Progenitor cell of endocrine pancreas (in vitro differentiated cells): Measurements from ENCODE around the gene NXF2. TPM values are rescaled to one million over a fixed set of nuclear protein-coding genes. Genes with fewer than 3 reads are reported as not detected.
A peak's percentile ranks its signal among the peaks of the same experiment; 100 is the strongest.

ENCODE experiments used
- DNase-seq: peaks from one replicate; pipeline ENCODE4 v3.0.0; 2021; ENCODE audit warnings: low spot score; ENCODE audit not compliant: unreplicated experiment
- H3K27ac Mint-ChIP-seq: 2 replicates; pipeline ENCODE4 v1.8.0; 2021; ENCODE audit warnings: mild to moderate bottlenecking, moderate library complexity, mixed read lengths
- H3K27me3 Mint-ChIP-seq: 2 replicates; pipeline ENCODE4 v1.8.0; 2021; ENCODE audit warnings: mixed read lengths
- H3K36me3 Mint-ChIP-seq: 2 replicates; pipeline ENCODE4 v1.8.0; 2022; ENCODE audit warnings: mixed read lengths; ENCODE audit not compliant: insufficient read depth
- H3K4me1 Mint-ChIP-seq: 2 replicates; pipeline ENCODE4 v1.8.0; 2021; ENCODE audit warnings: low read depth, mixed read lengths
- H3K4me3 Mint-ChIP-seq: 2 replicates; pipeline ENCODE4 v1.8.0; 2021; ENCODE audit warnings: low read depth, mild to moderate bottlenecking, moderate library complexity, mixed read lengths
- H3K9me3 Mint-ChIP-seq: 2 replicates; pipeline ENCODE4 v1.8.0; 2021; ENCODE audit warnings: low read depth, mixed read lengths
- total RNA-seq: library from RNA; stranded (reverse); gene quantifications from 2 replicates; pipeline ENCODE4 v1.2.1, GENCODE V29; 2021
- TF ChIP-seq, protein P1 (sequence below): fragments of 200-600 bp; sonication (generic); IDR thresholded peaks from one replicate; pipeline ENCODE4 v1.5.0; 2021; ENCODE audit warnings: antibody characterized with exemption, mild to moderate bottlenecking; ENCODE audit not compliant: unreplicated experiment

The NXF2 gene
- total RNA-seq, 1 donor from 2014 or later, result 2.6 TPM

GRCh38 chrX:102341867-102342266 lies 94.9 kb downstream of the NXF2 start:
- Mint-ChIP-seq H3K27me3 (no peaks in the 10 kb centered on the region), H3K4me3 (no peak overlapping the region), H3K4me1 (no peaks in the 10 kb centered on the region), H3K27ac (no peak overlapping the region), H3K9me3 (peaks cover 21% of the 10 kb centered on the region), H3K36me3 (no peaks in the 10 kb centered on the region)
- DNase-seq, result no peak
- TF ChIP-seq, protein P1, sequence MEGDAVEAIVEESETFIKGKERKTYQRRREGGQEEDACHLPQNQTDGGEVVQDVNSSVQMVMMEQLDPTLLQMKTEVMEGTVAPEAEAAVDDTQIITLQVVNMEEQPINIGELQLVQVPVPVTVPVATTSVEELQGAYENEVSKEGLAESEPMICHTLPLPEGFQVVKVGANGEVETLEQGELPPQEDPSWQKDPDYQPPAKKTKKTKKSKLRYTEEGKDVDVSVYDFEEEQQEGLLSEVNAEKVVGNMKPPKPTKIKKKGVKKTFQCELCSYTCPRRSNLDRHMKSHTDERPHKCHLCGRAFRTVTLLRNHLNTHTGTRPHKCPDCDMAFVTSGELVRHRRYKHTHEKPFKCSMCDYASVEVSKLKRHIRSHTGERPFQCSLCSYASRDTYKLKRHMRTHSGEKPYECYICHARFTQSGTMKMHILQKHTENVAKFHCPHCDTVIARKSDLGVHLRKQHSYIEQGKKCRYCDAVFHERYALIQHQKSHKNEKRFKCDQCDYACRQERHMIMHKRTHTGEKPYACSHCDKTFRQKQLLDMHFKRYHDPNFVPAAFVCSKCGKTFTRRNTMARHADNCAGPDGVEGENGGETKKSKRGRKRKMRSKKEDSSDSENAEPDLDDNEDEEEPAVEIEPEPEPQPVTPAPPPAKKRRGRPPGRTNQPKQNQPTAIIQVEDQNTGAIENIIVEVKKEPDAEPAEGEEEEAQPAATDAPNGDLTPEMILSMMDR, result peak; percentile 9

DNA sequence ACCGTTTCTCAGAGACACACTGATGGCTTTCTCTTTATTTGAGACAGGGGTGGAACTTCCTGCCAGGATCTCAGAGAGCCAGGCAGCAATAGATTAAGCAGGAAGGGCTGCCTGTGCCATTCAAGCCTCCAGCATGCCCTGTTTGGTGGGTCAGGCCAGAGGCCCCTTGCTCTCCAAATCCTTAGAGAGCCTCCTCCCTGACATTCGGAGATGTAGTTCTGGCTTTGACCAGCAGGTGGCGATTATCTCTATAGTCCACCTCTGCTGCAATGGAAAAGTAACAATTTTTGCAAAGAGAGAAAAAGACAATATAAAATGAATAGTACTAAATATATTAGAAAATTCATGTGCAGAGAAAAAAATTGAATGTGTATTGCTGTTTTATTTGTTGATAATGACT lies 98.9 kb downstream of the NXF2 start:
- peak; percentile 51 for DNase-seq
- peaks cover 26% of the 10 kb centered on the region for H3K9me3 Mint-ChIP-seq
- TF ChIP-seq, protein P1, result peak; percentile 75
- H3K27me3 Mint-ChIP-seq, result no peaks in the 10 kb centered on the region
- no peak overlapping the region for H3K27ac Mint-ChIP-seq
- H3K36me3 Mint-ChIP-seq, result no peaks in the 10 kb centered on the region
- no peaks in the 10 kb centered on the region for H3K4me1 Mint-ChIP-seq
- H3K4me3 Mint-ChIP-seq, result no peak overlapping the region

Other genes starting within 250 kb of the NXF2 start
- 5.9 and 7.2 TPM in 2 replicates for gene TCEAL2, start 121.5 kb upstream of the NXF2 start, total RNA-seq
- not detected in 2 replicates for gene TCEAL6, start 104.7 kb upstream of the NXF2 start, total RNA-seq
- 24.0 and 26.8 TPM in 2 replicates for gene BEX5, start 91.2 kb upstream of the NXF2 start, total RNA-seq
- gene TCP11X1, start 31.9 kb upstream of the NXF2 start, total RNA-seq, result 0.51 and 1.6 TPM in 2 replicates
- gene NXF2B, start 192.8 kb downstream of the NXF2 start, total RNA-seq, result 0.74 and 2.9 TPM in 2 replicates
- 4.7 and 5.3 TPM in 2 replicates for gene TCP11X2, start 224.6 kb downstream of the NXF2 start, total RNA-seq